ENCODE results near the gene TNIK.

TNIK gene

DNA sequence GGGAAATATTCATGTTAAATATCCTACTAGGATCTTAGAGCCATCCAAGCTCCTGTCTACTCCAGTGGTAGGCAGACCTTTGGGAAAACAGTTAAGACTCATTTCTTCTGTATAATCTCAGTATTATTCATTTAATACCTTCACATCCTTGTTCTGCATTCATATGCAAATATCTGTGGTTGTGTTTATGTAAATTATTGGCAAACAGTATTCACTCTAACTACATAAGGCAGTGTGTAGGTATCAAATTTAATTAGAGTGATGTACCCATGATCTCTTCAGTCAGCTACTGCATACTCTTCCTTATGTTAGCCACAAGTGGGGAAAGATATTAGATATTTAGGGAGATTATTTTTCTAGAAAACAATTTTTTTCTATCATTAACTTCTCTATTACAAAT lies 232.8 kb downstream of the TNIK start:
- no peak for DNase-seq (ENCODE audit: extremely low read depth, low read depth)
- TF ChIP-seq, protein P1, sequence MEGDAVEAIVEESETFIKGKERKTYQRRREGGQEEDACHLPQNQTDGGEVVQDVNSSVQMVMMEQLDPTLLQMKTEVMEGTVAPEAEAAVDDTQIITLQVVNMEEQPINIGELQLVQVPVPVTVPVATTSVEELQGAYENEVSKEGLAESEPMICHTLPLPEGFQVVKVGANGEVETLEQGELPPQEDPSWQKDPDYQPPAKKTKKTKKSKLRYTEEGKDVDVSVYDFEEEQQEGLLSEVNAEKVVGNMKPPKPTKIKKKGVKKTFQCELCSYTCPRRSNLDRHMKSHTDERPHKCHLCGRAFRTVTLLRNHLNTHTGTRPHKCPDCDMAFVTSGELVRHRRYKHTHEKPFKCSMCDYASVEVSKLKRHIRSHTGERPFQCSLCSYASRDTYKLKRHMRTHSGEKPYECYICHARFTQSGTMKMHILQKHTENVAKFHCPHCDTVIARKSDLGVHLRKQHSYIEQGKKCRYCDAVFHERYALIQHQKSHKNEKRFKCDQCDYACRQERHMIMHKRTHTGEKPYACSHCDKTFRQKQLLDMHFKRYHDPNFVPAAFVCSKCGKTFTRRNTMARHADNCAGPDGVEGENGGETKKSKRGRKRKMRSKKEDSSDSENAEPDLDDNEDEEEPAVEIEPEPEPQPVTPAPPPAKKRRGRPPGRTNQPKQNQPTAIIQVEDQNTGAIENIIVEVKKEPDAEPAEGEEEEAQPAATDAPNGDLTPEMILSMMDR (IDR thresholded peaks at IDR 0.05; ENCODE audit: low read depth, low read length), result no peak

DNA sequence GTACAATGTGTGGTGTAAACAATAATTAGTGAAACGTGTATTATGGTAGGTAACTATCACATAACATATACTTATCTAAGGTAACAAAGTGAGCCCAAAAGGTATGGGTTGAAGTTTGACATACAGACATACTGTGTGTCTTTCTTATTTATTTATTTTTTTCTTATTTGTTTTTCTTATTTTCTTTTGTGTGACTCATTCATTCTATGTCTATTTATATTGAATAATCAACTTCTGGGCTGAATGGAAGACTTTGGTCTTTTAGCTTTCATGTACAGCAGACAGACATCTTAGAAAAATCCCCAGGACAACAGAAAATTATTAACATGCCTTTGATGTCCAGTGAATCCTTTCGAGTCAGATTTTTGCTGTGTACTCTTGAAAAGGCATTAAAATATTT lies 233.4 kb downstream of the TNIK start:
- TF ChIP-seq, protein P1 (IDR thresholded peaks at IDR 0.05; ENCODE audit: low read depth, low read length), result no peak
- DNase-seq (ENCODE audit: extremely low read depth, low read depth), result no peak

DNA sequence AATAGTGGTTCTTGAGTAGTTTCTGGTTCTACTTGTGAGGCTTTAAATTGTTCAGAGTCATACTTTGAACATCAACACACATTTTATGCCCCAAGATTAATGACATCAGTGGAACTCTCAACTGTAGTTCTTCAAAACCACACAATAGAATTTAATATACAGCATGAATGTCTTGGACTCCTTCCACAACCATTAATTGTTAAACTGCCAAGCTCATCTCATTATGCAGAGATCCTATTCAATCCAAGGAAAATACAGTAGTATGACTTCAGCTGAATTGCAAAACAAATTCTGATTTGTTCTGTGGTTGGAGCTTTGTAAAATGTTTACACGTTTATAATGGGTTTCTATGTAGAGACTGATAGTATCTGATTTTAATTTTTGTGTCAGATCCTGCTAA lies 234.5 kb downstream of the TNIK start:
- TF ChIP-seq, protein P1 (IDR thresholded peaks at IDR 0.05; ENCODE audit: low read depth, low read length), result no peak
- DNase-seq (ENCODE audit: extremely low read depth, low read depth), result no peak

DNA sequence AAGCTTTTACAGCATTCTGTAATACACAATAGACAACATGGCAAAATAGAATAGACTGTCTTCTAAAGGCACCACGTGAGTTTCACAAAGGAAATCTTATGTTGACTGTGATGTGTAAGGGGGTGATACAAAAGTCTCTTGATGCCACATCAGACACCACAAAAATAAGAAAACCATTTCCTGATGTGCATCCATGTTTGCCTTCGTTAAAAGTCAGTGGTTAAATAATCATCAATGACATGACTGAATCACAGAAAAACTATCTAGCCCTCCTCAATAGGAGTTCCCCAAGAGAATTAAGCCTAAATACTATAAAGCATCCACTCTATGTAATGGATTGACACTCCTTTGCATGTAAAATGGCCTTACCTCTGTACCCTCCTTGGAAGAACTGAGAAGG lies 235.0 kb downstream of the TNIK start:
- TF ChIP-seq, protein P1 (IDR thresholded peaks at IDR 0.05; ENCODE audit: low read depth, low read length), result no peak
- DNase-seq (ENCODE audit: extremely low read depth, low read depth), result no peak

DNA sequence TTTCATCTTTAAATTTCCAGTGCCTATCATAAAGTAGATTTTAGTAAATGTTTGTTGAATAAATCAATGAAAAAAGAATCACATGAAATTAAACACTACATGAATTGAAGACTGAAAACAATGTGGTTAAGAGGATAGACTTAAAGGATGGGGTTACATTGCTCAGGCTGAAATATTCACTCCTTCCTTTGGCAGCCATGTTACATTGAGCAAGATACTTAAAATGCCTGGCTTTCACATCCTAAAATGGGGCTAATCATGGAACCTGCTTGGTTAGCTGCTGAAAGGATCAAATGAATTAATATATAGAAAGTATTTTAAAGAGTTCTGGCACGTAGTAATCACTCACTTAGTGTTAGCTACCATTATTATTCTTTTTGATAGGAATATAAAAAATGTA lies 236.8 kb downstream of the TNIK start:
- no peak for DNase-seq (ENCODE audit: extremely low read depth, low read depth)
- TF ChIP-seq, protein P1 (IDR thresholded peaks at IDR 0.05; ENCODE audit: low read depth, low read length), result no peak

DNA sequence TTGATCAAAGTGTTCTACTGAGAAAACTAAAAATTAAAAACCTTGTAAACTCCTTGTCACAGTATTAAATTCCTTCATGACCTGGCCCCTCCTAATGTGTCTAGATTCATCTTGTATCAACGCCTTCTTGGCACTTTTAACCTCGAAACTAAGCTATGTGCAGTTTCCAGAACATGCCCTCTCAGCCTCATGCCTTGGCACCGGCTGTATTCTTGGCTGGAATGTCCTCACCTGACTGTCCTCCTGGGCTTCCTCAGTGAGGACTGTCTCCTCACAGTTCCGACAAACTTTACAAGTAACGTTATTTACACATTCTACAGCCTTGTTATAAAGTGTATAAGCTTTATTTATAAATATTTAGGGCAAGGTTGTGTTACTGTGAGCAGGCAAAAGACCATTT lies 237.2 kb downstream of the TNIK start:
- TF ChIP-seq, protein P1 (IDR thresholded peaks at IDR 0.05; ENCODE audit: low read depth, low read length), result no peak
- no peak for DNase-seq (ENCODE audit: extremely low read depth, low read depth)

DNA sequence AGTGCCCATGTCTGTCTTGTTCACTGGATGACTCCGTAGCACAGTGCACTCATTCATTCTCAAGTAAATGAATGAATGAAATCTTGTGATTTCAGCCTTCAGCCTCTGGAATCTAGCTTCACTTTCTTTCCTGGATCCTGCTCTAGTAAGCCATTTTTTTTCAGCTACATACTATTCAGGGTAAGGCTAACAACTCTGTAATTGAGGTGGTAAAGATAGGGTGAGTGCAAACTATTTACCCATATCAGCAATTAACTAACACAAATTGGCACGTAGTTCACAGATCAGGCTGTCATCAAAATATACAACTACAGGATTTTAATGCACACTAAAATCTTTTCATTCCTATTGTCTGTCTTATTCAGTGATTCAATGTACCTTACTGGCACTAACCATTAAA lies 238.6 kb downstream of the TNIK start:
- TF ChIP-seq, protein P1 (IDR thresholded peaks at IDR 0.05; ENCODE audit: low read depth, low read length), result no peak
- DNase-seq (ENCODE audit: extremely low read depth, low read depth), result no peak

All from AG09319 (cell line).